WERI-Rb-1 (cell line): Measurements from ENCODE around the gene AGO1.
"Not testable (repeated sequence)": the region's sequence is repeated elsewhere in the genome, so short reads cannot be mapped to it uniquely, and the experiment has no call there.

Experiments
- DNase-seq: peaks from one replicate; pipeline ENCODE4 v3.0.0-alpha.2; 2020
- H3K27ac ChIP-seq: fragments of 250-450 bp; sonication (Bioruptor Pico); 2 replicates; pipeline ENCODE4 v1.5.1; 2020; ENCODE audit warnings: mild to moderate bottlenecking, moderate library complexity
- H3K27me3 ChIP-seq: fragments of 250-450 bp; sonication (Bioruptor Pico); 2 replicates; pipeline ENCODE4 v1.5.1; 2021; ENCODE audit warnings: mild to moderate bottlenecking, low read depth, moderate library complexity; ENCODE audit not compliant: insufficient read depth, severe bottlenecking
- H3K36me3 ChIP-seq: fragments of 250-450 bp; sonication (Bioruptor Pico); 2 replicates; pipeline ENCODE4 v1.5.1; 2020; ENCODE audit warnings: mild to moderate bottlenecking, moderate library complexity
- H3K4me3 ChIP-seq: 2 replicates; pipeline ENCODE4 v1.5.1; 2011; ENCODE audit warnings: low read depth, mild to moderate bottlenecking, control low read depth, low read length
- H3K9me3 ChIP-seq: fragments of 250-450 bp; sonication (Bioruptor Pico); 2 replicates; pipeline ENCODE4 v1.5.1; 2021; ENCODE audit warnings: mild to moderate bottlenecking, moderate library complexity; ENCODE audit not compliant: severe bottlenecking
- TF ChIP-seq, protein P1 (sequence below): IDR thresholded peaks from 2 replicates; pipeline ENCODE4 v1.5.1; 2011; ENCODE audit warnings: low read depth, mild to moderate bottlenecking, control low read depth, inconsistent platforms, low read length

The AGO1 gene

DNA sequence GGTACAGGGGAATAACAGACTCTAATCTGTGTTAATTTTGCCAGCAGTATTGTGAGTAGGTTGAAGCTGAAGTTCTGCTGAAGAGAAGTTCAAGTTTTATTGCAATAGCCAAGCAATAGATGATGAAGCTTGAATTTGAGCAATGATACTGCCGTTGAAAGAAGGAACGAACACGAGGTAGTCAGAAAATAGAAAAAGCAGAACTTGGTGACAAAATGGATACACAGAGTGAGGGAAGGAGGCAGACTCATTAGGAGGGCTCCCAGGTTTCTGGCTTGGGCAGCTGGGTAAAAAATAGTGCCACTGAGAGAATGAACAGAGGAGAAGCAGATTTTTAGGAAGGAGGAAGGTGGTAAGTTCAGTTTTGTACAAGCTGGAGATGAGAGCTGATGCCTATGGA lies 22.3 kb upstream of the AGO1 start:
- TF ChIP-seq, protein P1, sequence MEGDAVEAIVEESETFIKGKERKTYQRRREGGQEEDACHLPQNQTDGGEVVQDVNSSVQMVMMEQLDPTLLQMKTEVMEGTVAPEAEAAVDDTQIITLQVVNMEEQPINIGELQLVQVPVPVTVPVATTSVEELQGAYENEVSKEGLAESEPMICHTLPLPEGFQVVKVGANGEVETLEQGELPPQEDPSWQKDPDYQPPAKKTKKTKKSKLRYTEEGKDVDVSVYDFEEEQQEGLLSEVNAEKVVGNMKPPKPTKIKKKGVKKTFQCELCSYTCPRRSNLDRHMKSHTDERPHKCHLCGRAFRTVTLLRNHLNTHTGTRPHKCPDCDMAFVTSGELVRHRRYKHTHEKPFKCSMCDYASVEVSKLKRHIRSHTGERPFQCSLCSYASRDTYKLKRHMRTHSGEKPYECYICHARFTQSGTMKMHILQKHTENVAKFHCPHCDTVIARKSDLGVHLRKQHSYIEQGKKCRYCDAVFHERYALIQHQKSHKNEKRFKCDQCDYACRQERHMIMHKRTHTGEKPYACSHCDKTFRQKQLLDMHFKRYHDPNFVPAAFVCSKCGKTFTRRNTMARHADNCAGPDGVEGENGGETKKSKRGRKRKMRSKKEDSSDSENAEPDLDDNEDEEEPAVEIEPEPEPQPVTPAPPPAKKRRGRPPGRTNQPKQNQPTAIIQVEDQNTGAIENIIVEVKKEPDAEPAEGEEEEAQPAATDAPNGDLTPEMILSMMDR = no peak
- no peaks in the 10 kb centered on the region for H3K9me3 ChIP-seq
- DNase-seq = no peak
- no peaks in the 10 kb centered on the region for H3K27me3 ChIP-seq
- no peak overlapping the region for H3K27ac ChIP-seq
- H3K36me3 ChIP-seq = peaks cover 3% of the 10 kb centered on the region; the same call in 1 of the 2 replicates
- no peak overlapping the region for H3K4me3 ChIP-seq

DNA sequence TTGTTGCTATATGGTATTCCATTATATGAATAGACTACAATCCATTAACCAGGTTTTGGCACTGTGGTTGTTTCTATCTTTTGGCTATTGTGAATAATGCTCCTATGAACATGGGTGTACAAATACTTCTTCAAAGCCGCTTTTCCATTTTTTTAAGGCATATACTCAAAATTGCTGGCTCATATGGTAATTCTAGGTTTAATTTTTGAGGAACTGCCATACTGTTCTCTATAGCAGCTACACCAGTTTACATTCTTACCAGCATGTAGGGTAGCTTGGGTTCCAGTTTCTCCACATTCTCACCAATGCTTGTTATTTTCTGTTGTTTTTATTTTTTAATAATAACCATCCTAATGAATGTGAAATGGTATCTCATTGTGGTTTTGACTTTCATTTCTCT lies 19.9 kb upstream of the AGO1 start:
- H3K27ac ChIP-seq = no peak overlapping the region
- TF ChIP-seq, protein P1 = no peak
- DNase-seq = no peak
- no peaks in the 10 kb centered on the region for H3K27me3 ChIP-seq
- H3K4me3 ChIP-seq = no peak overlapping the region
- H3K36me3 ChIP-seq = no peaks in the 10 kb centered on the region
- no peaks in the 10 kb centered on the region for H3K9me3 ChIP-seq

DNA sequence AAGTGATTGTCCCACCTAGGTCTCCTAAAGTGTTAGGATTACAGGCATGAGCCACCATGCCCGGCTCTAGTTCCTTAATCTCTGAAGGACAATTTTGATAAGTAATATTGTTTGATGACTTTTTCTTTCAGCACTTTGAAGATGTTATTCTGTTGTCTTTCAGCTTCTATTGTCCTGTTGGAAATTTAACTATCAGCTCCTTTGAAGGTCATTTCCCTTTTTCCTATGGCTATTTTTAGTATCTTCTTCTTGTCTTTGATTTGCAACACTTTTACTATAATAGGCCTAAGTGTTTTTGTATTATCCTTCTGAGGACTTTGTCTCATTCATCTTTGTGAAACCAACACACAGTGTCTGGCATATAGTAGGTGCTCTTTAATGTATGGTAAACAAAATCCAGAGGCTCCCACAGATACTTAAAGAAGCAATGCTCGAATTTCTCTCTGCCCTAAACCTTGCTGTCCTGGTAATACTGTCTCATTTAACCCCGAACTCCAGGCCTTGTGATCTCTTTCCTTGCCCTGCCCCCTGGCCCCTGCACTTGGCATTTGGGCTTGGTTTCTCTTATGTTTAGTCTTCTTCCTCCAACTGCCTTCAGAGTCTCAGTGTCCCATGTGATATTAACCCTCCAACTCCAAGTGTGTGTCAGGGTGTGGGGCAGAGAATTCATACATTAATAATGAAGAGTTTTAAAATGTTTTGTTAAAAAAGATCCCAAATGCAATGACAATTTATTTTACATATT lies 19.0 kb upstream of the AGO1 start:
- DNase-seq = no peak
- Histone ChIP-seq H3K36me3 (no peaks in the 10 kb centered on the region), H3K4me3 (no peak overlapping the region), H3K27me3 (no peaks in the 10 kb centered on the region), H3K27ac (no peak overlapping the region), H3K9me3 (no peaks in the 10 kb centered on the region)
- TF ChIP-seq, protein P1 = no peak

DNA sequence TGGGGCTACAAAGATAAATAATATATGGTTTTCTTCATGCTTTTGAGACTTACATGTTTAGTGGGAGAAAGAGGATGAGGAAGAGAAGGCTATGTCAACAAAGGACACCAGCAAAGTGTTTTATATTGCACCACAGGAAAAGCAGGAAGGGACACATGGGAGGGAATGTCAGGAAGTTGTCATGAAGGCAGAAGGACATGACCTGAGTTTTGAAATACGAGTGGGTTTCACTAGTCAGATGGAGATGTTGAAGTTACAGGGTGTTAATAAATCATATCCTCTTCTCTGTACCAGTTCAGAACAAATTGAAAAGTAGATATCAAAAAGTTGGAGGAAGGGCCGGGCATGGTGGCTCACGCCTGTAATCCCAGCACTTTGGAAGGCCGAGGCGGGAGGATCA lies 18.2 kb upstream of the AGO1 start:
- no peaks in the 10 kb centered on the region for H3K9me3 ChIP-seq
- DNase-seq = no peak
- no peaks in the 10 kb centered on the region for H3K36me3 ChIP-seq
- H3K27me3 ChIP-seq = no peaks in the 10 kb centered on the region
- no peak overlapping the region for H3K27ac ChIP-seq
- H3K4me3 ChIP-seq = no peak overlapping the region
- TF ChIP-seq, protein P1 = no peak

DNA sequence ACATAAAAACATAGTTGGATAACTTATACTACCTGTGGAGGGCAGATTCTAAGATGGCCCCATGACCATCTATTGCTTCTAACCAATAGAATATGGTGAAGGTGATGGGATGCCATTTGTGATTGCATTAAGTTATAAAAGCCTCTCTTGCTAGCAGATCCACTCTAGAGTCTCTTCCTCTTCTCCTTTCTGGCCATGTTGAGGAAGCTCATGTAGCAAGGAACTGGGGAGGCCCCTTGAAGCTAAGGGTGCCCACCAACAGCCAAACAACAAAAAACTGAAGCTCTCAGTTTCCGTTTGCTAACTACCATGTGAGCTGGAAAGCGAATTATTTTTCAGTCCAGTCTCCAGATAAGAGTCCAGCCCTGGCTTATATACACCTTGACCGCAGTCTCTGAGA lies 16.0 kb upstream of the AGO1 start:
- Histone ChIP-seq H3K4me3 (no peak overlapping the region), H3K9me3 (no peaks in the 10 kb centered on the region), H3K27ac (no peak overlapping the region), H3K36me3 (no peaks in the 10 kb centered on the region), H3K27me3 (no peaks in the 10 kb centered on the region)
- DNase-seq = no peak
- TF ChIP-seq, protein P1 = no peak

DNA sequence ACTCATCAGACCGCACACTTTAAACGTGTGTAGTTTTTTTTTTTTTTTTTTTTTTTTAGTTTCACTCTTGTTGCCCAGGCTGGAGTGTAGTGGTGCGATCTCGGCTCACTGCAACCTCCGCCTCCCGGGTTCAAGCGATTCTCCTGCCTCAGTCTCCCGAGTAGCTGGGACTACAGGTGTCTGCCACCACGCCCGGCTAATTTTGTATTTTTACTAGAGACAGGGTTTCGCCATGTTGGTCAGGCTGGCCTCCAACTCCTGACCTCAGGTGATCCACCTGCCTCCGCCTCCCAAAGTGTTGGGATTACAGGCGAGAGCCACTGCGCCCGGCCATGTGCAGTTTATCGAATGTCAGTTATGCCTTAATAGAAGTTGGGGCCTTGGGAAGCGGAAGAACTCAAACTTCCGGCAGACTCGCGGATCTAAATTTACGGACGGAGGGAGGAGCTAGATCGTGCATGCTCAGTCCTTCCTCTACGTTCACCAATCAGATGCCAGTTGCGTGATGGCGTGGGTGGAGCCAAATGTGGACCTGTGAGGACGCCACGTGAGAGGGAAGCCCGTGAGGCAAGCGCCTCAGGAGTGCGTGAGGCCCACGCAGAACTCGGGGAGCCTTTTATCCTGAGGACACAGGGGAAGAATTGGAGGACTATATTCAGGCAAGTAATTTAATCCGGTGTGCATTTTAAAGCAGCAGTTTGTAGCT lies 13.6 kb upstream of the AGO1 start:
- H3K36me3 ChIP-seq, H3K27ac ChIP-seq, H3K4me3 ChIP-seq, DNase-seq, H3K27me3 ChIP-seq, H3K9me3 ChIP-seq: not testable (repeated sequence)
